OCI-M2 (cell line): ENCODE measurements around the gene LUC7L2.
A peak's percentile ranks its signal among the peaks of the same experiment; 100 is the strongest.
"Not testable (repeated sequence)": the region's sequence is repeated elsewhere in the genome, so short reads cannot be mapped to it uniquely, and the experiment has no call there.

Experiments
- DNase-seq: peaks from one replicate; lab custom pipeline; 2025; ENCODE audit not compliant: unreplicated experiment; lab: John Stamatoyannopoulos, UW

Gene LUC7L2, protein sequence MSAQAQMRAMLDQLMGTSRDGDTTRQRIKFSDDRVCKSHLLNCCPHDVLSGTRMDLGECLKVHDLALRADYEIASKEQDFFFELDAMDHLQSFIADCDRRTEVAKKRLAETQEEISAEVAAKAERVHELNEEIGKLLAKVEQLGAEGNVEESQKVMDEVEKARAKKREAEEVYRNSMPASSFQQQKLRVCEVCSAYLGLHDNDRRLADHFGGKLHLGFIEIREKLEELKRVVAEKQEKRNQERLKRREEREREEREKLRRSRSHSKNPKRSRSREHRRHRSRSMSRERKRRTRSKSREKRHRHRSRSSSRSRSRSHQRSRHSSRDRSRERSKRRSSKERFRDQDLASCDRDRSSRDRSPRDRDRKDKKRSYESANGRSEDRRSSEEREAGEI

DNA sequence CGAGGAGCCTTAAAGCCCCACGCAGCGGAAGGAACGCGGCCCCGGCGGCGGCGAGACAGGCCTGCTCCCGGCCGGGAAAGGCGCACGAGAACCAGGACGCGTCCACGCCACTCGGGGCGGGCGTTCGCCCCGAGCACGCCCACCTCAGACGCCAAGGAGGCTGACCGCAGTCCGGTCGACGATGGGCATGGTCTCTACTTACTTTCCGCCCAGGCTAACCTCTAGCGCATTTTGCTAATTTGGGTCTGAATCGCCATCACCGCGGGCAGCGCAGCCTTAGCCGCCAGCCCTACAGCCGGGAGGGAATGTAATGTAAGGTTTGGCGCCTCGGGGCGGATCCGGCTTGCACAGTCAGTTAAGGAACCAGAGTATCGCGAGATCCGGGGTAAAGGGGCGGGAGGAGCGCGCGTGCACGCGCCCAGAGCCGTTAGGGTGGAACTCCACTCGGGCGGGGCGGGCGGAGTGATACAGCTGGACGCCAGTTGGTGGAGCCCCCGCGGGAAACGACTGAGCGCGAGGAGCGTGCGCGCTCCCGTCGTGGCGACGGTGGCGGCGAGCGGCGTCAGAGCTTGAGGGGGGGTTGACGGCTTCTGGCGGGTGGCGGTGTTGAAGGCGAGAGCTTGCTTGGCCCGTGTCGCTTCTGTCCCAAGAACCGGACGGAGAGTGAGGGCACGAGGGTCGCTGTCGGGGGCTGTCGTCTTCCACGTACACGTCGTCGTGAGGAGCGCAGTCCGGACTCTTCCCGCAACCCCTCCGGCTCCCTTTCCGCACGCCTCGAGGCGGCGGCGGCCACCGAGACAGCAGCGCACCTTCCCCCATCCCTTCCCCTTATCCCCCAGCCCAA is at the start of gene LUC7L2:
Gene LUC7L2 (plus strand): TSS at position 529 of the 844 bp plus-strand sequence. CDS start 368 bp downstream, outside the sequence.
- DNase-seq, result peak; percentile 96

DNA sequence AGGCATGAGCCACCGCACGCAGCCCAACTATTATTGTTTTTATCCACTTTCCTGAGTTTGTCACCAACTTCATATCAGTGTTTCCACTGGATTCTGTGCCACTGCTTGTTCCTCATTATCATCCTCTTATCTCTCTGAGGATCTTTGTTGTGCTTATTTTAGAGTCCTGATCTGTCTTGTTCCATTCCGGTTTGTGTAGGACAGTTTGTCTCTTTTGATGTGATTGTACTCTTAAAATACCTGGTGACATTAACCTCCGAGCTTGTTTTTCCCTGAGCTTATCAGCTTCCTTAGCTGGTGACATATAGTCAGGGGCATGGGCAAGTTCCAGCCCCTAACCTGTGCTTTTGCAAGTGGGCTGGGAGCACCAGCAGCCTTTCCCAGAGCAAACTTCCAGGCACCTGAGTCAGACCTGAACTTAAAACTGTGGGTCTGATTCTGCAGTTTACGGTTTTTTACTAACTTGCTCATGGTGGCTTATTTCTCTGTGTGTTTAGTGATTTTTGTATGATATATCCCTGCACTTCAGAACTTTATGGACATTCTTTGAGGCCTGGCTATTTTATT is 41.7 kb upstream of the LUC7L2 start:
- no peak for DNase-seq

DNA sequence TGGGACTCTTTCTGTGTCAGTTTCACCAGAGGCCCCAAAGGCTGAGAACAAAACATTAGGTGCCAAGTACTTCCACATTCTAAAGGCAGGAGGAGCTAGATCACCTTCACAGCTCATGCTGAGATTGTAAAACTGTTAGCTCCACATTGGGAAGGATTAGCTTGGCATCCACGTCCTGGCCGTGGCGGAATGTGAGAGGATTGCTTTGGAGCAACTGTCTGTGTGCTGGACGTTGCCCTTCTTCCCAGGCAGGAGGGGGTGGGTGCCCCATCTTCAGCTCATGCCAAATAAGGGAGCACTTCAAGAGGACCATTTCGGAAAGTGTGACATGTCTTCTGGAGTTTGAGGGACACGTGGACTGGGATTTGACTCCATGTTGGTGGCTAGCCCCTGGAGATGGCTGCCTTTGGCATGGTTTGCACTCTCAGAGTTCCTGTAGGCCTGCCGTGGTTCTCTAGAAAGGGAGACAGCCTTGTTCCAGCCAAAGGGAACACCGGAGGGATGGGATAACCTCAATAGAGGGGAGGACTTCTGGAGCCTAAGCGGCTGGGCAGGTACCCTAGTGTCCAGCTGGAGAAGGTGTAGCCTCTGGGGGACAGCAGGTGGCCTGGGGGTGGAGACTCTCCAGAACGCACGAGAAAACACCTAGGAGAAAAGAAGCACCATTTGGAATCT is 38.5 kb upstream of the LUC7L2 start:
- DNase-seq, result no peak

DNA sequence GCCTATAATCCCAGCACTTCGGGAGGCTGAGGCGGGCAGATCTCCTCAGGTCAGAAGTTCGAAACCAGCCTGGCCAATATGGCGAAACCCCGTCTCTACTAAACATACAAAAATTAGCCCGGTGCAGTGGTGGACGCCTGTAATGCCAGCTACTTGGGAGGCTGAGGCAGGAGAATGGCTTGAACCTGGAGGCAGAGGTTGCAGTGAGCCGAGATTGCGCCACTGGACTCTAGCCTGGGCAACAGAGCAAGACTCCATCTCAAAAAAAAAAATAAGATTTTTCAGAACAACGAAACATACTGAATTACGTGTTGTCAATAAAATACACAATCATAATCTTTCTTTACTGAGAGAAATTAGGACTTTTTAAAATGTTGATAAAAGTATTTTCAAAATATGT is 35.0 kb upstream of the LUC7L2 start:
- DNase-seq, result not testable (repeated sequence)

DNA sequence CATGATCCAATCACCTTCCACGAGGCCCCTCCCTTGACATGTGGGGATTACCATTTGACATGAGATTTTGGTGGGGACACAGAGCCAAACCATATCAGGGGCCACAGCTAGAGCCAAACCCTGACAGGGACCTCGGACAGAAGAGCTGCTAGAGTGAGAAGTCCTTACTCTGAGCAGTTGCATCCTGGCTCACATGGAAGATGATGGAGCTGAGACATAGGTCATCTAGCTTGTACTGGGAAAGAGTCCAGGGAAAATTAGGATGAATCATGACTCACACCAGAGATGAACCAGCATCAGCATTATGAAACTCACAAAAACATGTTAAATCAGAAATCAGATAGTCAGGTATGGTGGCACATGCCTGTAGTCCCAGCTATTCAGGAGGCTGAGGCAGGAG is 31.3 kb upstream of the LUC7L2 start:
- no peak for DNase-seq

DNA sequence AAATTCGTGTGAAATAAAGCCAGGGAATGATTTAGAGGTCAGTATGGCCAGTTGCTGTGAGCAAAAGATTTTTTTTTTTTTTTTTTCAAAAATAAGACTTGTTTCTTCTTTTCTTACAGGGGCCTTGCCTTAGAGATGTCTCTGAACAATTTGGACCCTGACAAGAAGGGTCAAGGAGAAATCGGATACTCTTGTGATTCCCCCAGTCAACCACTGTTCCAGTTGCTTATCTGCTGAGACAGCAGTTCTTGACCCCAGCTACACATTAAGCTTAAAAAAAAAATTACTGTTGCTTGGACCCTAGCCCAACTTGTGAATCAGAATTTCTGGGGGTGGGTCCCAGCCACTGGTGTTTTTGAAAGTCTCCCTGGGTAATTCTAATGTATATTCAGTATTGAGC is 30.6 kb upstream of the LUC7L2 start:
- no peak for DNase-seq

DNA sequence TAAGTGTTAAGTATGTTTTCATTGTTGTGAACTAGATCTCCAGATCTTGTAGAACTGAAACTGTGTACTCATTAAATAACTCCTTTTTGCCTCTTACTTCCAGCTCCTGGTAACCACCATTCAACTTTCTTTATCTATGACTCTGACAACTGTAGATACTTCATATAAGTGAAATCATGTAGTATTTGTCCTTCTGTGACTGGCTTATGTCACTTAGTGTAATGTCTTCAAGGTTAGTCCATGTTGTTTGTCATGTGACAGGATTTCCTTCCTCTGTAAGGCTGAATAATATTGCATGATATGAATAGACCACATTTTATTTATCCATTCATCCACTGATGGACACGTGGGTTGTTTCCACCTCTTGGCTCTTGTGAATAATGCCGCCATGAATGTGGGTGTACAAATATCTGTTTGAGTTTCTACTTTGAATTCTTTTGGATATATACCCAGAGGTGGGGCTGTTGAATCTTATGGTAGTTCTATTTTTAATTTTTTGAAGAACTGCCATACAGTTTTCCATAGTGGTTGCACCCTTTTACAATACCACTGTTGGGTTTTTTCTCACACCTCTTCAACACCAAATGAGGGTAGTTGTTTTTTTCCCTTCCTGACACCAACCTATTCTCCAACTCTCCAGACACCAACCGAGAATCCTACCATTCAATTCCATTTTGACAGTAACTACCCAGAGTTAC is 29.2 kb upstream of the LUC7L2 start:
- DNase-seq, result no peak

DNA sequence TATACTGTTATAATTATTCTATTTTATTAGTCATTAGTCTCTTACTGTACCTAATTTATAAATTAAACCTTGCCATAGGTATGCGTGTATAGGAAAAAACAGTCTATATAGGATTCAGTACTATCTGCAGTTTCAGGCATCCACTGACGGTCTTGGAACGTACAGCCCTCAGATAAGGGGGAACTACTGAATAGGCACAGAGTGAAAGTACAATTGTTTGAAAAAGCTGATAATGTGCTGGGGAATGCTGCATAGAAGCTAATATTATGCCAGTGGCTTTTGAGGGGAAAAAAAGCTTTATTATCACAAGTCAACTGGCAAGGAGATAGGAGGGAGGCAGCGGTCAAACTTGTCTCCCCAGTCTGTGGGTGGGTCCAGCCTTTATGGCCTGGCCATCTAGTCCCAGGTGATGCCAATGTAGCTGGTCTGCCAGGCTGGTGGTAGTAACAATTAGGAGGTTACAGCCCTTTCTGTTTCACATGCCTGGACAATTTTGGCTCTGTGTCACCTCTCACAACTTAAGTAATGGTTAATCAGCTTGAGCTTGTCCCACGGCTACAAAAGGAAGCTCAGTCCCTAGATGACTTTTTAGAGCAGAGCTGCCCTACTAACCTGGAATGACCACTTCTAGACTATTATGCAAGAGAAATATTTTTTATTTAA is 26.9 kb upstream of the LUC7L2 start:
- DNase-seq, result peak; percentile 59

DNA sequence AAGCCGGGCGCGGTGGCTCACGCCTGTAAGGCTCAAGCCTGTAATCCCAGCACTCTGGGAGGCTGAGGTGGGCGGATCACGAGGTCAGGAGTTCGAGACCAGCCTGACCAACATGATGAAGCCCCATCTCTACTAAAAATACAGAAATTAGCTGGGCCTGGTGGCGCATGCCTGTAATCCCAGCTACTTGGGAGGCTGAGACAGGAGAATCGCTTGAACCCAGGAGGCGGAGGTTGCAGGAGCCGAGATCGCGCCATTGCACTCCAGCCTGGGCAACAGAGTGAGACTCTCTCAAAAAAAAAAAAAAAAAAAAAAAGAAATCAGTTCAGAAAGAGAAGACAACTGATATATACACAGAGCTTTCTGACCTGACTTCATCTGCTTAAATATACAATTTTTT is 26.3 kb upstream of the LUC7L2 start:
- DNase-seq, result not testable (repeated sequence)

DNA sequence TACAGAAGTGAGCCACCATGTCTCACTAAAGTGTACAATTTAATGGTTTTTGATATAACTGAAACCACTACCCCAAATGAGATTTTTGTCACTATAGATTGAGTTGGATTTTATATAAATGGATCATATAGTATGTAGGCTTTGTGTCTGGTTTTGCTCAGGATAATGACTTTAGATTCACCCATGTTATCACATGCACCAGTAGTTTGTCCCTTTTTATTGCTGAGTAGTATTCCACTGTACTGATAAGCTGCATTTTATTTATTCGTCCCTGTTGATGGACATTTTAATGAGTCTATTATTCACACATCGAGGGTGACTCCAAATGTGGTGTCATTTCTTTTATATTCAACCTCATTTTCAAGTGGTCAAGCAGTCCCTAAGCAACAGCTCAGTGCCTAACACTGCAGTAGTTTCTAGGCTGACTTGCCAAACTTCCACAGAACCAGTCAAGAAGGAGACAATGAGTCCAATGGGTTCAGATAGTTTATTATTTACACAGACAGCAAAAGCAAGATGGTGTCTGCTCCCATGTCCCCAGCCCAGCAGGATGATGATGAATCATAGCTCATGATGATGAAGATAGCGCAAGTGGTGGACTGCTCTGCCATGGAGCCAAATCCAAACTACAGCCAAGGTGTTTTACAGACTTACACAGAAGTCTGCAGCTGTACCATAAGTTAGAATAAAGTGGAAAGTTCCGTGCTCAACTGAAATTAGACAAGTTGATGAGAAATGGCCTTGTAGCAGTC is 25.1 kb upstream of the LUC7L2 start:
- DNase-seq, result no peak

DNA sequence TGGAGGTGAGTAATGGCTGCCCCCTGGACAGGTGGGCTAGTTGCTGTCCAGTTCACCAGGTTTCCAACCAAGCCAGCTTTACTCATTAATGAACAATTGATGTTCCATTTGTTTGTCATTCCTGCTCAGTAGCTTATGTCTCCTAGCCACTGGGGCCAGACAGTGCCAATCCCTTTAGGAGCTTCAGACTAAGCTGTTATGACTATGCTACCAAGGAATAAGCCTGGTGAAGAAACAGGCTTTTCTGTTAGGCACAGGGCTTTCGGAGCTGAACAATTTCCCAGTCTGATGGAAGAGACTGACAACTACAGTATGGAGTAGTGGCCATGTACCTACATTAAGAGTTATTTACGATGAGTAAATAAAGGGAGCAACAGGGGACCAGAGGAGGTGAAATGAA is 20.7 kb upstream of the LUC7L2 start:
- no peak for DNase-seq

DNA sequence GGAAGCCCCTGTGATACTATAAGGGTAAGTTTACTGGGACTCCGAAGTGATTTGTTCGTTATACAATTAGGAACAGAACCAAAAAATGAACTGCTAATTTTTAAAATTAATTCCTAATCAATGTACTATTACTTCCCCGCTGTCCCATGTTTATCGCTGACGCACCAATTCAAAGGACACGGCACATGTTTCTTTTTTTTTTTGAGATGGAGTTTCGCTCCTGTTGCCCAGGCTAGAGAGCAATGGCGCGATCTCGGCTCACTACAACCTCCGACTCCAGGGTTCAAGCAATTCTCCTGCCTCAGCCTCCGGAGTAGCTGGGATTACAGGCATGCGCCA is 20.0 kb upstream of the LUC7L2 start:
- DNase-seq, result no peak

DNA sequence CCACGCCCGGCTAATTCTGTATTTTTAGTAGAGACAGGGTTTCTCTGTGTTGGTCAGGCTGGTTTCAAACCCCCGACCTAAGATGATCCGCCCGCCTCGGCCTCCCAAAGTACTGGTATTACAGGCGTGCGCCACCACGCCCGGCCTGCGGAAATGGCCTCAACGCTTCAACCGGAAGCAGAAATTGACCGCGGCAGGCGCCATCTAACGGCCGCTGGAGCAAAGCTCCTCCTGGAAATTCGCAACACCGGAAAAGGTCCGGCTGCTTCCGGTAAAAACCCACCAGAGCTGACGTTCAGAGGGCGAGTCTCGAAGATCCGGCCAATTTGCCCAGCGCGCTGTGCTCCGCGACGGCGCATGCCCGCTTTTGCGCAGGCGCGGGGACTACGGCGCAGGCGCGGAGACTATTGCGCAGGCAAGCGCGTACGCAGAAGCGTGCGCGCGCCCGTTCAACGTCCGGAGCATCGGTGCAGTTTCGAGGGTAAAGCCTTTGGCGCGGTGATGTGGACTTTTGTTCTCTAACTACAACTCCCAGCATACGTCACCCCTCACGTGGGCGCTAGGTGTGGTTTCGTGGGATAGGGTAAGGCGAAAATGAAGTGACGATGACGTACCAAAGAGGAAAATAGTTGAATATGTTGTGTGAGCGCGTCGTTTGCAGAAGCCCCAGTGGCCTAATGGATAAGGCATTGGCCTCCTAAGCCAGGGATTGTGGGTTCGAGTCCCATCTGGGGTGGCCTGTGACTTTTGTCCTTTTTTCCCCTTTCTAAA is 19.5 kb upstream of the LUC7L2 start:
- peak; percentile 99 for DNase-seq

DNA sequence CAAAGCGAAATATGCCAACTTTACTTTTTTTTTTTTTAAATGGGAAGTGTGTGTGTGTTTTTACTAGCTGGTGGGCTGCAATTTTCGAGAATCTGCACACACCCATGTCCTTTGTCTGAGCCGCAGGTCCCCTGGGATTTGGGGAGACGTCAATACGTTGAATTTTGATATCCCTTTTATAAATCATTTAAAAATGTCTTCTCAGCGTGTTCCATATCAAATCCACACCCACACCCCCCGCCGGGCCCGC is 19.0 kb upstream of the LUC7L2 start:
- DNase-seq, result no peak

DNA sequence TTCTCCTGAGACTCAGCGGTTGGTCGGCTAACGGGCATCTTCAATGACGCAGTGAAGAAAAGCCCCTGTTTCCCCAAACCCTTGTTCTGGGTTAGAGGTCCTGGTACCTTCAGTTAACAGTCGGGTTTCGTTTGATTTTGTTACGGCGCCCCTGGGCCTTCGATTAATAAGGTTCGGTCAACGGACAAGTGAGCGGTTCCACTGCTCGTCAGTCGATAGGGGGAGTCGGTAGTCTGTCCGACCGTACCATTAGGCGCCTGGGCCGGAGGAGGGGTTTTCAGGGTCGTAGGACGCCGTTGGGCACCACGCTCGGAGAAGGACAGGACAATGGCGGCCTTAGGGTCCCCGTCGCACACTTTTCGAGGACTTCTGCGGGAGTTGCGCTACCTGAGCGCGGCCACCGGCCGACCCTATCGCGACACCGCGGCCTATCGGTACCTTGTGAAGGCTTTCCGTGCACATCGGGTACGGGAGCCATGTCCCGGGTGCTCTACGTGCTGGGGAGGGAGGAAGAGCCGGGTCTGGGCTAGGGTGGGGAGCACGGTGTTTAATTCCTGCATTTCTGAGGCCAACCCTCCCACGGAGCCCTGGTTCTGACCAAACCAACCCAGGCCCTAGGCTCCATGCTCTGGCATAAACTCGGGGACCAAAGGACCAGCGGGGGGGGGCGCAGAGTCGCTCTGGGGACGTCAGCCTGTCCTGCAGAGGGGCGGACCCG is 18.5 kb upstream of the LUC7L2 start, which contains the start of gene FMC1:
Gene FMC1 (plus strand): TSS at position 280 of the 718 bp plus-strand sequence. CDS start 48 bp downstream, at position 328.
- peak; percentile 86 for DNase-seq

DNA sequence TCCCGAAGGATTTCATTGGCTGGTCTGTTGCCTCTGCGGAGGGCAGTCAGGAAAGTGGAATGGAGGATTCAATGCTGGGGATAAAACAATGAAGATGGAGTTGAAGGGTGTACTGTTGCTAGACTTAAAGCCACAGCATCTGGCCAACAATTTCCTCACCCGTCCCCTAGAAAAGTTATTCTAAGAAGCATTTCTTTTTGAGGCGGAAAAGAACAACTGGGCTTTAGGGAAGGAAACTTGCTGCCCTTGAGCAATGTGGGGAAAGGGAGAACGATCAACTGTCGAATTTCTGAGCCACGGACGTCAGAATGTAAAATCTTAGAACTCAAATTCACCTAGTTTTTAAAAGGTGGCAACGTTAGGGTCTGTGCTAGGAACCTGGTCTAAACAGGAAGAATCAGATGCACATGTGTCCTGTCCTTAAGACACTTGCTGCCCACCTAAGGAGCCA is 17.9 kb upstream of the LUC7L2 start:
- no peak for DNase-seq

DNA sequence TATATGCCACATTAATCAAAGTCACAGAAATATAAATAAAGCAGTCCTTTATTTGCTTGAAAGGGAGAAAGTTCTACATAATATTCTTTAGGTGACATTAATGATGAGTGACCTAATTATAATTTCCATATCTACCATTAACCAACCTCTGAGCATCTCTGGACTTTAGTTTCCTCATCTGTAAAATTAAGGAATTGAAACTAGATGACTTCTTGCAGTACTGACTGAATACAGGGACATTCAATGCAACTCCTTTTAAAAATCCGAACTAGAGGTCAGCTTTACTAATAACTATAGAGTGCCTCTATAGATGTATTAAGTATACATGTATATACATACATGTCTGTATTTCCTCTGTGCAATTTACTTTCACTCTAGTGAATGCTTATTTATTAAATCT is 14.7 kb upstream of the LUC7L2 start:
- no peak for DNase-seq

DNA sequence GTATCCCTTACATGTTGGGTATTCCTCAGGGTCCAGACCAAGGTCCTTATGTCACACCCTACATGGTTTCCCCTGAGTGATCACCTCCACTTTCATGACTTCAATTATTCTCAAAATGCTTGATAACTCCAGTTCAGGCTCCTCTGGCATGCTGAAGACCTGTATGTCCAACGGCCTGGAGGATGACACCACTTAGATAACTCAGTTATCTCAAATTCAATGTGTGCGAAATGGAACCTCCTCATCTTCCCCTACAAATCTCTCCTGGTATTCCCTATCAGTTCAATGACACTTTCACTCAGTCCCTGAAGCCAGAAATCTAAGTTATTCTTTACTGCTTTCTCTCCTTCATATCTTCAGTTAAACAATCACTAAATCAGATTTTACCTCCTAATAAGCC is 8.7 kb upstream of the LUC7L2 start:
- DNase-seq, result no peak
